ENCODE data around the gene RAB11A.

GRCh38 chr15:65930134-65930533 is 60.8 kb downstream of the RAB11A start:
- TF ChIP-seq CTCF (IDR thresholded peaks at IDR 0.05) (no peak), E2F4 (CRISPR knock-in tag; IDR thresholded peaks at IDR 0.05; ENCODE audit: borderline replicate concordance, low read depth) (no peak), E2F1 (CRISPR knock-in tag; IDR thresholded peaks at IDR 0.05) (no peak), IRF1 (CRISPR knock-in tag; IDR thresholded peaks at IDR 0.05) (no peak)

All from WTC11 (cell line).